Stimulated activated CD4-positive, alpha-beta T cell treated with anti-CD3 and anti-CD28 coated beads, Interleukin-1b, Interleukin-23, amount 100 ng/mL, for 48 hours (primary cell): ENCODE data around the gene PADI4.
A peak's percentile ranks its signal among the peaks of the same experiment; 100 is the strongest.
"Not testable (repeated sequence)": the region's sequence is repeated elsewhere in the genome, so short reads cannot be mapped to it uniquely, and the experiment has no call there.

Source experiments
- DNase-seq: peaks from one replicate; pipeline ENCODE4 v3.0.0-alpha.2; 2020

The PADI4 gene

GRCh38 chr1:17403081-17403480 lies 95.1 kb downstream of the PADI4 start:
- DNase-seq: no peak

DNA sequence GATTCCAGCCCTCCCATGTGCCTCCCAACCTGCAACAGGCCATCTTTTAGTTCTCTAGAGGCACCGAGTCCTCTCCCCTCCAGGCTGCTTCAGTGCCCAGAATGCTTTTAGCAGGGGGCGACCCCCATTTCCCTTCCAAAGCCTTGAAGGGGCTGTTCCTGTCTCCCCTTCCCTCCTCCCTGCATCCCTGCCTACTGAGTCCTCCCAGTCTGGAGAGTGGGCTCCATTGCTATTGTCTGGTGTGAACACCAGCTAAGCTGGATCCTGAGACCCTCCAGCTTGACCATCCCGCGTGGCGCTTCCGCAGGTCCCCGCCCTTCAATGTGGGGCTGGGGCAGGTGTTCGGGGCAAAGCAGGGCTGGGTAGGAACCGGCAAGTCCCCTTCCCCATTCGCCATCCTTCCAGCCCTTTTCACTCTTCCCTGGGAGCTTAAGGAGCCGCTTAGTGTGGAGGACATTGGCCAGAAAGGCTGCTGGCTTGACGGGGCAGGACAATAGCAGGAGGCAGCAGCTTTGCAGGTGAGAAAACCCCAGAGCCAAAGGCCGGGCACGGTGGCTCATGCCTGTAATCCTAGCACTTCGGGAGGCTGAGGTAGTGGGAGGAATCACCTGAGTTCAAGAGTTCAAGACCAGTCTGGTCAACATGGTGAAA lies 96.2 kb downstream of the PADI4 start:
- no peak for DNase-seq

- no peak for DNase-seq
Measured at GRCh38 chr1:17404820-17405219, 96.8 kb downstream of the PADI4 start.

DNA sequence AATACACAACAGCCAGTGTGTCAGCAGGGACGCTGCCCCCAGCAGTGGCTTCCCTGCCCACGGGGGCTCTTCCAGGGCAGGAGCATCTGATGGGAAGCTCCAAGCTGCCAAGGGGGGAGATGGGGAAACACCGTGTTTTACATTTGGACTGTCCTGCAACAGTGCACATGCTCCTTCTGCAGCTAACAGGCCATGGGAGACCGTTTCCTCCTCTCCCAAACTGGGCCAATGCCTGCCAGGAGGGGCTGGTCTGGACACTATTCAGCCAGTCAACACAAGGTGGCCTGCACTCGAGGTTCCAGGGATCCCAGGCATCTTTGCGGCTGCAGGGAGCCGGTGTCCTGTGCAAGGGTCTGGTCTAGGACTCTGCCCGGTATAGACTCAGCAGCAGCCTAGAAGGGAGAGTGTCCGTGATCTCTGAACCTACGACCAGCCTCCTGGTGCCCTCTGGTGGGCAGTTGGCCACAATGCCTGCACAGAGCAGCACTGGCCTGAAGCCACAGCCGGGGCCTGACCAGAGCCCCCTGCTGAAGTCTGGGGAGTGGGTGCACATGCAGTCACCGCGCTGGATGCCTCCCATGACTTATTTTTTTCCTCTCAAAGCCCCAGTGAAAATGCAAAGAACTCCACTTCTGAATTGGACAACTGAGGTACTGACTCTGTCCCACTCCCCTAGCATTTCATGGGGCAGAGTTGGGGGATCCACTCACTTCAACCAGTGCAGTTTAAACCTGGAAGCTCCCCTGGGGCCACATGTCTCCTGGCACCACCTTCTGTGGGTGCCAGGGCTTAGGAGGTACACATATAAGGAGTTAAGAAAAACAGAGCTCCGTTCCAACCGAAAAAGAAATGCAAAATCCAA lies 98.1 kb downstream of the PADI4 start:
- peak; percentile 26 for DNase-seq

DNA sequence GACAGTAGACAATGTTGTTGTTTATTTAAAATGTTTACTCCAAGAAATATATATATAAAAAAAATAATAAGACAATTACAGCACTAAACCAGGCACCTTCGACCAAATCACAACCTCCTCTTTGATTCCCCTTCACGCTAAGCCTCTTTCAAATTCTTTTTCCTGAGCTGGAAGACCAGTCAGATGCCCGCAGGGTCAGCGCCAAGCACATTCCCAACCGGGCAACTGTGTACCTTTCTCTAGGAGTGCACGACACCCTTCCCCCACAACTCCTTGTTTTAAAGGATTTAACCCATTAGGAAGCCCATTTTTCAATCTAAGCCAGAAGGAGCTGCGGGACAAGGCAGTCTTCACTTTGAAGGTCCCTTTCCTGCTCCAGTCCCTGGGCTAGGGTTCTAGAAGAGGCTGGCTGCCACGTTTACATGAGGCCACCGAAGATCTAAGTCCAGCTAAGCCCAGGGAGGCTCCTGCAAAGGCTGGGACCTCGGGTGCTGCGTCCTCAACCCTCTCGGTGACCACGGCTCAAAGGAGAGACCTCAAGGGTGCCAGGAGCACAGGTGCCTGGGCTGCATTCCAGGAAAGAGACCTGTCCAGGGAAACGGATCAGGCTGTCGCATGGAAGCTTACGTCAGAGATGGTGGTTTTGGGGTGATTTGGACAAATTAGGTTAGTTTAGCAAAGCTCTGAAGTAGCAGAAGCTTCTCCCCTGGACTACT lies 98.9 kb downstream of the PADI4 start:
- DNase-seq: not testable (repeated sequence)

- not testable (repeated sequence) for DNase-seq
Measured at GRCh38 chr1:17407786-17408514, 100.0 kb downstream of the PADI4 start.

DNA sequence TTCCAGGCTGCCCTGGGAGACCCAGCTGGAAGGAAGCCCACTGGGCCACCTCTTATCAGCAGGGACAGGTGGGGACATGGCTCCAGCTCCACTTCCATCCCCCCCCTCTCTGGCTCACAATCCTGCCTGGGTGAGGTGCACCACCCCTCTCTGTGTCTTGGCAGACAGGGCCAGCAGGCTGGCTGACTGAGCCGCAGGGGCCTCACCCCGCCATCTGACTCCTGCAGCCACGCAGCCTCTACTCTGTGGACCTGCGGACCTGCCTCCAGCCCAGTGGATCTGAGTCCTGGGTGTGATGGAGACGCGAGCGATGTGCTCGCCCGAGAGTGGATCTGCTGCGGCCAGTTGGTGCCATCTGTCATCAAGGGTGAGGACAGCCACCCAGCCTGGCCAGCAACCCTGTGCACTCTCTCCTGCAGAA lies 101.4 kb downstream of the PADI4 start:
- DNase-seq: no peak

- DNase-seq: no peak
Measured at GRCh38 chr1:17412093-17412870, 104.3 kb downstream of the PADI4 start.
